ENCODE measurements around the gene NR6A1. TPM values are rescaled to one million over a fixed set of nuclear protein-coding genes. Genes with fewer than 3 reads are reported as not detected.

NR6A1 gene
- 3.2 TPM for total RNA-seq

DNA sequence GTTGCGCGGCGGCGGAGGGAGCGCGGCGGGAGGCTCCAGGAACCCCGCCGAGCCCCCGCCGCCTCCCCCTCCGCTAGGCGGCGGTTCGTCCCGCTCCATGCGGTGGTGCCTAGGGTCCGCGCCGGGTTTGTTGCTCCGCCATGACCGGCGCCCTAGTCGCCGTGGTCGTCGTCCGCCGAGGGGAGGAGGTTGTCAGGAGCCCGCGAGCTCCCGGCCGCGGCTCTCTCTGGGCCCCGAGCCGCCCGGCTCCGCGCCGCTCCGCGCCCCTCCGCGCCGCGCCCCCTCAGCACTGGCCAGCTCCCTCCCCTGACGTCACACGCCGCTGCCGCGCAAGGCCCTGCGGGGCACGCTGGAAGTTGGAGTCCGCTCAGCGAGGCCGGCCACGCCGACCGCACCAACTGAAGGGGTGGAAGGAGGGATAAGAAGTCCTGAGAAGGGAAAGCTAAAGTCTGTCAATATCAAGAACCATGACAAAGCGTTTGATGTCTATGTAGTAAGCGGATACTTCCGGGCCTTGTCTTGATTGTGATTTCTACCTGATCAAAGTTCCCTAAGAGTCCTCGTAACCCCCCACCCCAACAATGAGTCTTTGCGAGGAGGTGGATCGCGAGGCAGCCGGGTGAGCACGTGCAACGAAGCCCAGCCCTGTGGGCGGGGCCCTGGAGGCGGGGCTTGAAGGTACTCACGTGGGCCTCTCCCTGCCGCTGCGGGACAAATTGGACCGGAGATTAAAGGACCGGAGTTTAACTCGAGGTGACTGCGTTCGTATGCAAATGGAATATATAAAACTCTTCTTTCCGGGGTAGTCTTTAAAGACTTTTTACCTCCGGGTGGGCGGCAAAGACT is at the start of gene NR6A1:
Gene NR6A1 (minus strand): TSS at position 291 of the 846 bp plus-strand sequence.
- DNase-seq (ENCODE audit: low spot score): peak; percentile 97

DNA sequence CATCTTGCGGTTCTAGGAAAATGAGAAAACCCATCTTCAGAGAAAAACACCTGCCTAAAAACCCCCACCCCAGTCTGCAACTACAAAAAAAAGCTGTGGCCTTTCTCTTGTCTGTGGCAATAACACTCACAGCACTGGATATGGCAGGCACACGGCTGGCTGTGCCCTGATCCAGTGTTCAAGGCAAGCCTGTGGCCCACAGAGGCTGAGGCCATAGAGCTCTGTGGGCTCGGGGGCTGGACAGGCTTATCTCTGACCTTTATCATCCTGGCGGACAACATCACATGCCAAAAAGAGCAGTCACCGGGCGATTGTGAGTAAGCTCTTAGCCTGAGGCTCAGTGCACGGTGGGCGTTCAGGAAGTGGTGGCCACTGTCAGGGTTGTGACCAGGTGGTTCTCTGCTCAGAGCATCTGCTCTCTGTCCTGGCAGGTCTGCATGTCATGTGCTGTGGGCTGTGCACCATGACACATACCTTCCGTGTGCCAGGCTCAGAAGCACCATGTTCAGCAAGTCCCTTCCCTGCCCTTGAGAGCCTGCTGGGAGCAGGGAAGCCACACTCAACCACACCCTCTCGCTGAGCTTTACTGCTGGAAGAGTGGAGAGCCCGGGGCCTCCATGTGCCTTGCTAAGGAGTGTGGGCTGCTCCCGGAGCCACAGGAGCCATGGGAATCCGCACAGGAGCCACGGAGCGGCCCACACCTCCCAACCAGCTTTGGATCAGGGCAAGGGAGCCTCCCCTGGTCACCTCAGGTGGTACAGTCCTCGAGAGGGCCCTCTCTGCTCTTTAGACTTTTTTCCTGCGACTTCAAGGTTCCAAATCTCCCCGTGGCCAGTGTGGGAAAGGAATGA is 47.5 kb upstream of the NR6A1 start:
- no peak for DNase-seq (ENCODE audit: low spot score)

DNA sequence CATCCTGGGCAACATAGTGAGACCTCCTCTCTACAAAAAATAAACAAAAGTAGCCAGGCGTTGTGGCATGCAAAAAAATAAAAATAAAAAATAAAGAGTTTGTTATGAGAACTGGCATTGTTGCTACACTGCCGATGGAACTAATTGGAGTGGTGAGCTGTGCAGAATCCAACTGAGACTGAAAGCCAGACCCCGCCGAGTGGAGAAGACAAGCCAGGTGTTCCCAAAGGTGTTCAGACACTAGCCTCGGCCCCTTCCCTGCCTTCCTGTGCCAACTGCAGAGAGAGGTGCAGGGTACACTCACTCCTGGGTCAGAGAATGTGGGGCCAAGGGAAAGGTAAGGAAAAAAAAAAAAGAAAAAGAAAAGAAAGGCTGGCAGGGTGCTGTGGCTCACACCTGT is 44.5 kb upstream of the NR6A1 start:
- DNase-seq (ENCODE audit: low spot score): no peak

DNA sequence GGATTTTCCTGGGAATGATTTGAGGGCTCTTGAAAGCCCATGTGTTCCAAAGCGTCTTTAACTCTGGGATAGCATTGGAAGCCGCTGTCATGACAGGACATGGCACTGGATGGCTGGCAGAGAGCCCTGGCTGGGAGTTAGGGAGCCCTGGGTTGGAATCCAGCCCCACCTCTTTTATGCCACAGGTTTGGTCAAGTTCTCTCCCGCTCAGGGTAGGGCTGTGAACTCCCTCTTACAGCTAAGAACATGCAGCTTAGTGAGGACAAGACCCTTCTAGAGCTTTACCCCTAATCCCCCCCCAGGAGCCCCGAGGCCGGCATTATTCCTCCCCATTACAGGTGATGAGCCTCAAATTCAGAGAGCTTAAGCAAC is 43.0 kb upstream of the NR6A1 start:
- DNase-seq (ENCODE audit: low spot score): no peak

DNA sequence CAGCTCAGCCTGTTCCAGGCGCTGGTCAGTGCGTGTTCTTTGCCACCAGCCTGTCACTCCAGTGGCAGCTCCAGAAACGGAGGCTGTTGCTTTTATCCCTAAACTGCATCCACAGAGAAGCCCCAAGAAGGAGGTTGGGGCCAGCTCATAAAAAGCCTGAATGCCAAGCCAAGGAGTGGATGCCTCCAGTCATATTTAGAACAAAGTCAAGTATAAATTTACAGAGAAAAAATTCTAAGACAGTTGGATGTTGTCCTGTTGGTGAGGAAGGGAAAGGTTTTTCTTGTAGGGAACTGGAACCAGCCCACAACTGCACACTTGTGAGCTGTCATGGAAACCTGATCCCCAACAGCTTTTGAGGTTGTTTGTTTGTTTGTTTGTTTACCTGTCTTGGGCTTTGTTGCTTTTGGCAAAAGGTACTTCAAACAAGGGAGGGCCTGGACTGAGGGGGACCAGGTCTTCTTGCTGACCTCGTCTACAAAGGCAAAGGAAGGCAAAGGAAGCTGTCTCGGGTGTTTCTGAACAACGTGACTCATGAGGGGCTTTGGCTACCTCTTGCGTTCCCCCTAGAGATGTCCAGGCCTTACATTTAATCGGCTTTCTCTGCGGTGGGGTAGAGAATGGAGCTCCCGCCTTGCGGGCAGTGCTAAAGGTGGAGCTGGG is 42.5 kb upstream of the NR6A1 start:
- DNase-seq (ENCODE audit: low spot score): no peak

DNA sequence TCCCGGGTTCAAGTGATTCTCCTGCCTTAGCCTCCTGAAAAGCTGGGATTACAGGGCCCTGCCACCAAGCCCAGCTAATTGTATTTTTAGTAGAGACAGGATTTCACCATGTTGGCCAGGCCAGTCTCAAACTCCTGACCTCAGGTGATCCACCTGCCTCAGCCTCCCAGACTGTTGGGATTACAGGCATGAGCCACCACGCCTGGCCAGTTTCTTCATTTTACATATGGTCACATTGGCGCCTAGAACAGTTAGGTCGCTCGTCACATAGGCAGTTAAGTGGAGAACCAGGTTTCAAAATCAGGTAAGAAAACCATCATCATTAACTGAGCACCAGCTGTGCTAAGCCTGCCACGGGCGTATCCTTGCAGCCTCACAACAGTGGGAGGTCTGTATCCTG is 41.9 kb upstream of the NR6A1 start:
- no peak for DNase-seq (ENCODE audit: low spot score)

DNA sequence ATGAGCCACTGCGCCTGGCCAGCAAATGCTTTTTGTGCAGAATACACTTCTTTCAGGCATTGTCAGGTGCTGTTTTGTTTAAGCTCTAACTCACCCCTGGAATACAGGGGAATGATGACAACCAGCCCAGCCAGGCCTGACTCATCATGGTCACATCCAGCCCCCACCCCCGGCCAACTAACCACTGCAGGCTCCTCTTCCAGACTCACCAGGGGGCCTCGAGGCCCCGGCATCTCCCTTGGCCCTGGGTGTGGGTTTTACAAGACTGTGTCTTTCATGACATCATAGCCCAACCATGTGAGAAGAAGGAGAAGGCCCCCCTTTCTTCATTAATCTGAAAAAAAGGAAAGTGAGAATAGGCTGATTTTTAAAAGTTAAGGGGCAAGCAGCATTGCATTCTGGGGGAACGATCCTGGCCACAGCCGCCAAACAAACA is 41.3 kb upstream of the NR6A1 start:
- DNase-seq (ENCODE audit: low spot score): no peak

DNA sequence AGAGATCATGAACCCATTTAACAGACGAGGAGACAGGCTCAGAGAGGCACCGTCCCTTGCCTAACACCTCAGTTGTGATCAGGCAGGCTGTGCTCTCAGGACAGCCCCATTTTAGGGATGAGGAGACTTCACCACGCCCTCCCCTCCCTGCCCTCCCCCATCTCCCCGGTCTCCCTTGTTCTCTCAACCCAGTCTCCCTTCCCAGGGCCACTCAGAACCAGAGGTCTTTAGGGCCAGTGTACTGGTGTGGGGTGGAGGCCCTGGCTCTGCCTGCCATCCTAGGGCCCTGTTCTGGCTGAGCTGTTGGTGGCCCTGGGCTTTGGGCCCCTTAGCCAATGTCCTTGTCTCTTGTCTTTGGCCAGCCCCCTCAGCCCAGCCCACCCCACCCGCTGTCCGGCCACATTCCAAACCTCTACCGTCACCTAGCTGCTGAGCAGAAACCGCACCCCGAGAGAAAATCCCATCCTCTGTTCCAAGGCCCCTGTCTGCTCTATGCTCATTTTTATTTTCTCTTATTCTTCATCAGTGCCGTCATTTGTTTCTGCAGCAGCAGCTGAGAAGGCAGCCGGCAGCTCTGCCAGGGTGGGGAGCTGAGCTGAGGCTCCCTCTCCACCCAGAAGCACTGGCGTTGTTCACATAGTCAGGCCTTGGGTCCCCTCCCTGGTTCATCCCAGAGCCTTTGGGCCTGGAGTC is 39.7 kb upstream of the NR6A1 start:
- DNase-seq (ENCODE audit: low spot score): no peak

DNA sequence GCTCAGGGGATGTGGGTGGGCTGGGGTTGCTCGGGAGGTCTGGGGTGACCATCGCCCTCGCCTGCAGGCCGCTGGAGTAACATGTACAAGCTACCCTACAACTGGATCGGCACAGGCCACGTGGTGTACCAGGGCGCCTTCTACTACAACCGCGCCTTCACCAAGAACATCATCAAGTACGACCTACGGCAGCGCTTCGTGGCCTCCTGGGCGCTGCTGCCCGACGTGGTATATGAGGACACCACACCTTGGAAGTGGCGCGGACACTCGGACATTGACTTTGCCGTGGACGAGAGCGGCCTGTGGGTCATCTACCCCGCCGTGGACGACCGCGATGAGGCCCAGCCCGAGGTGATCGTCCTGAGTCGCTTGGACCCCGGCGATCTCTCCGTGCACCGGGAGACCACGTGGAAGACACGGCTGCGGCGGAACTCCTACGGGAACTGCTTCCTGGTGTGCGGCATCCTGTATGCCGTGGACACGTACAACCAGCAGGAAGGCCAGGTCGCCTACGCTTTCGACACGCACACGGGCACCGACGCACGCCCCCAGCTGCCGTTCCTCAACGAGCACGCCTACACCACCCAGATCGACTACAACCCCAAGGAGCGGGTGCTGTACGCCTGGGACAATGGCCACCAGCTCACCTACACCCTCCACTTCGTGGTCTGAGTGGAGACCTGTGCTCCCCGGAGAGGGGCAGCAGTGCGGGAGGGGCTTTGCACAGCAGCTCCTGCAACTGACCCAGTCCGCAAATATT is 38.8 kb upstream of the NR6A1 start:
- DNase-seq (ENCODE audit: low spot score): no peak

DNA sequence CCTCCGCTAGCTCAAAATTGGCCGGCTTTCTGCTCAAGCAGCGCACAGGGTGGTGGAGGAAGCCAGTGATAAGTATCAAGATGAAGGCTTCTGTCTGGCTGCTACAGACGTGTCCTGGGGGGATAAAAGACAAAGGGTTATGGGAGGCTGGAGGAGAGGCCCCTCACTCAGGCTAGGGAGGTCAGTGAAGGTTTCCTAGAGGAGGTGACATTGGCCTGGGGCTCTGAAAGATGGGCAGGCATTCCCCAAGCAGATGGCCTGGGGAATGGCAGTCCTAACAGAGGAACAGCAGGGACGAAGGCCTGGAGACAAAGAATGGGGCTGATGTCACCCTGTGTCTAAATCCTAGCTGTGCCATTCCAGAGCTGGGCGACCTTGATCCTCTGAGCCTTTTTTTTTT is 38.1 kb upstream of the NR6A1 start:
- no peak for DNase-seq (ENCODE audit: low spot score)

DNA sequence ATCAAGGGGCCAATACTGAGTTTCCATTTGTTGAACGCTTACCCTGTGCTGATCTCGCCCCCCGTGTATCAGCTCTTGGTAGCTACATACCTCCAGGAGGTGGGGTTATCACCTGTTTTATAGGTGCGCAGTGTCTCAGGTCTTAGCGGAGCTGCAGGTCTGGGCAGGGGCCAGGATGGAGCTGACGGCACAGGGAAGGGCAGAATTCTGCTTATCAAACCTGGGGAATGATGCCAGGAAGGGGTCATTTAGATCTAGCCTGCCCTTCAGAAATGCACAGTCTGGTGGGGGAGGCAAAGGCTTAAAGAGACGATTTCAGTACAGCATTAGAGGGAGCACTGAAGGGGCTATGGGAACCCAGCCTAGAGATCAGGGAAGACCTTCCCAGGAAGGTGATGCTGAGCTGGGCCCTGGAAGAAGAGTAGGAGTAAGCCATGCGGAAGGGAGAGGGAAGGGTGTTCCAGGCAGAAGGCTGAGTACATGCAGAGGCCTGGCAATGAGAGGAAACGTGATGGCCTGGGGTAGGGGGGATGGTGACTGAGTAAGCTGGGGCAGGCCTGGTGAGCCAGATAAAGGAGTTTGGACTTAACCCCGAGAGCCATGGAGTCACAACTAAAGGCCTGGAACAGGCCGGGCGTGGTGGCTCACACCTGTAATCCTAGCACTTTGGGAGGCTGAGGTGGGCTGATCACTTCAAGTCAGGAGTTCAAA is 37.3 kb upstream of the NR6A1 start:
- no peak for DNase-seq (ENCODE audit: low spot score)

DNA sequence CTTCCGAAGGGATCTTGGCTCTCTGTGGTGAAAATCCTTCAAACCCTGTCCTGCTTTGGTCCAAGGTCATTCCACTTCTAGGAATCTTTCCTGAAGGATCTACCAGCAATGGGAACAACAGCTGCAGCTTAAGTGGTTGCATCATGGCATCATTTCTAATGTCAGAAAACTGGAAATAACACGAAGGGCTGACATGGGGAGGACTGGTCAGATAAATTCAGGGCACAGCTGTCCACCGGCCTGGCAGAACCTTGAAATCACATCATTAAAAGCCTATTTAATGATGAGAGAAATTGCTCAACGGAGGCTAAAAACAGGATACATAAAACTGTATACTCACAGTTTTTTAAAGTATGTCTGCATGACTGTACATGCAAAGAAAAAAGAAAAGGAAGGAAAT is 34.1 kb upstream of the NR6A1 start:
- no peak for DNase-seq (ENCODE audit: low spot score)

DNA sequence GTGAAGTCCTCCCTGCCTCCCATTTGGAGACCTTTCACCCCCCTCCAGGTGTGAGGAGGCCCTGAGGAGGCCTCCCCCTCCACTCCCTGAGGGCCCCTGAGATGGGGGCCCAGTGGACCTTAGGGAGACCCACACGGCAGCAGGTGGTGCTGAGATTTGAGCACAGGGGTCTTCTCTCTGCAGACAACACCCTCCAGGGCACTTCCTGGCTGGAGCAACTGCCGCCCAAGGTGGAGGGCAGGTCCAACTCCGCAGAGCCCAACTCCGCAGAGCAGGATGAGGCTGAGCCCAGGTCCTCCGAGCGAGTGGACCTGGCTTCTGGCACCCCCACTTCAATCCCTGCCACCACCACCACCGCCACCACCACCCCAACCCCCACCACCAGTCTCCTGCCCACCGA is 32.8 kb upstream of the NR6A1 start:
- DNase-seq (ENCODE audit: low spot score): no peak

DNA sequence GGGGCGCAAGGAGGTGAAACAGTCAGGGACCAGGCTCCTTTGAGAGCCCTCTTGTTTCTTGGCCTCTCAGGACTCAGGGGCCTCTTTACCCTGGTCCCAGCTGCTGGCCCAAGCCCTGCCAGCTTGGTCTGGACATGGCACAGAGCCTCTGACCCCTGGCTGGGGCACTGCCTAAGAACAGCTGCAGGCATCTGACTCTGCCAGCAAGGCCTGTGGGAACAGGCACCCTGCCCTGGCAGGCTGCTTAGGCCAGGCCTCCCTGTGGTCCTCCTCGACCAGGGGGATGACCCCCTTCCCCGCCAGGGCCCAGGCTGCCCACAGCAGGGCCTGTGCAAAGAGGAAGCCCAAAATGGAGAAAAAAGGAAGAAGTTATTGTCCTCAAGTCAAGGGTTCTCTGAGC is 31.3 kb upstream of the NR6A1 start:
- DNase-seq (ENCODE audit: low spot score): no peak

DNA sequence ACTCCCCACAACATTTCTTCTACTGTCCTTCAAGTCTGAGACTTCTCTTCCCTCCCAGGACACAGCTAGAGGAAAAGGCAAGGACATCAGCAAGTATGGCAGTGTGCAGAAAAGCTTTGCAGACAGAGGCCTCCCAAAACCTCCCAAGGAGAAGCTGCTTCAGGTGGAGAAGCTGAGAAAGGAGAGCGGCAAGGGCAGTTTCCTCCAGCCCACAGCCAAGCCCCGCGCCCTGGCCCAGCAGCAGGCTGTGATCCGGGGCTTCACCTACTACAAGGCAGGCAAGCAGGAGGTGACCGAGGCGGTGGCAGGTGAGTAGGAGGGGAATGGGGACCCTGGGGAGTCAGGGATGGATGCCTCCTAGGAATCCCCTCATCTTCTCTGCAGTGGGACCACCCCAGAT is 30.2 kb upstream of the NR6A1 start:
- DNase-seq (ENCODE audit: low spot score): no peak

DNA sequence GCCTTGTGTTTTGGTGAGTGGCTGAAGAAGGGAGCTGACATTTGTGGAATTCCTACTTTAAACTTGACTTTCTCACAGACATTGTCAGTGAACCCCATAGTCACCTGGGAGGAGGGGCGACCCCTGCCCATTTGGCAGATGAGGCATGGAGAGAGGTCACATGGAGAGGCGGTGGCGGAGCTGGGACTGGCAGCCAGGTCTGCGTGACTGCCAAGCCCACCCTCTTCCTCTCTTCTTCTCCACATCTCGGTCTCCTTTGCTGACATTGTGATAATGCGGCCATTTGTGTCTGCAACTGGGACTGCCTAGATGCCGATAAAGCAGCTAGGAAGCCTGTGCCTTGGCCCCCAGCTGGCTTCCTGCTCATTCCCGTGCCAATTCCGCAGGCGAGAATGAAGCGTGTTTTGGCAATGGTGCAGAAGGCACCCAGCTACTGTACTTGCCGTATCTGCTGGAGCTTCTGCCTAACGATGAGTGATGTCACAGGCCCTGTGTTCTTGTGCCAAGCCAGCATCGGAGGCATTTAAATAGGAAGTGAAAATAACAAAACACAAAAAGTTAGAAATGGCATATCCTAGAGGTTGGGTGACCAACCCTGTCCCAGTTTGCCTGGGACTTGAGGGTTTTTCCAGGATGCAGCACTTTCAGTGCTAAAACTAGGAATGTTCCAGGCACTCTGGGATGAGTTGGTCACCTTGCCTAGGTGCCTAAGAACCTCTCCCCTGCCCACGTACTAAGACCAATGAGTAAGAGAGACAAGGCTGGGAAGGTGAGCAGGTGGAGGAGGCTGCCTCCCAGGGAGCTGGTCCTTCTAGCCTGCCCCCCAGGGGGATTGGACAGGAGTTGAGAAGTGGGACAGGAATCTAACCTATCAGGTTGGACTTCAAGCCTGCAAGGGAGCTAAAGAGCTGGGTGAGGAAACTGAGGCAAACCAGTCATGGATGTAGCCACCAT is 29.5 kb upstream of the NR6A1 start:
- DNase-seq (ENCODE audit: low spot score): peak; percentile 38

DNA sequence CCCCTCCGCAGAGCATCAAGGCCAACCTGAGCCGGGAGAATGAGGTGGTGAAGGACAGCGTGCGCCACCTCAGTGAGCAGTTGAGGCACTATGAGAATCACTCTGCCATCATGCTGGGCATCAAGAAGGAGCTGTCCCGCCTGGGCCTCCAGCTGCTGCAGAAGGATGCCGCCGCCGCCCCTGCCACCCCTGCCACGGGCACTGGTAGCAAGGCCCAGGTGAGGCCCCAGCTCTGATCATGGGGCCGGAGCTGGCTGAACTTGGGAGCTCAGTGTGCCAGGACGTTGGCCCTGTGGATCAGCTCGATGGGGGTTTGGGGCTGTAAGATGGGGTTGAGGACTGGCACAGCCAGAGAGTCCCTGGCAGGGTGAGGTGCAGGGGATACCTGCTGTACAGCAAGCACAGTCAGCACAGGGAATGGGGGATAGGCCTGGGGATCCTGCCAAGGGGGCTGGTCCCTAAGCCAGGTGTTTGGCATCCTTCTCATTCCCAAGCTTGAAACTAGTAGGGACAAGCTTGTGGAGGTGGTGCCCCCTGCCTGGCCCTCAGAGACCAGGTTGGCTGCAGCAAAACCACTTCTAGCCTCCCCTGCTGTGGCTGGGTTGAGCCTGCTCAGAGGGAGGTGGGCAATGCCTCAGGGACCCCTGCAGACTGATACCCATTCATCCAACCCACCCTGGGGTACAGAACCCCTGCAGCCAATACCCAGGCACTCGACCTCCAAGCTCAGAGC is 28.3 kb upstream of the NR6A1 start:
- DNase-seq (ENCODE audit: low spot score): no peak

DNA sequence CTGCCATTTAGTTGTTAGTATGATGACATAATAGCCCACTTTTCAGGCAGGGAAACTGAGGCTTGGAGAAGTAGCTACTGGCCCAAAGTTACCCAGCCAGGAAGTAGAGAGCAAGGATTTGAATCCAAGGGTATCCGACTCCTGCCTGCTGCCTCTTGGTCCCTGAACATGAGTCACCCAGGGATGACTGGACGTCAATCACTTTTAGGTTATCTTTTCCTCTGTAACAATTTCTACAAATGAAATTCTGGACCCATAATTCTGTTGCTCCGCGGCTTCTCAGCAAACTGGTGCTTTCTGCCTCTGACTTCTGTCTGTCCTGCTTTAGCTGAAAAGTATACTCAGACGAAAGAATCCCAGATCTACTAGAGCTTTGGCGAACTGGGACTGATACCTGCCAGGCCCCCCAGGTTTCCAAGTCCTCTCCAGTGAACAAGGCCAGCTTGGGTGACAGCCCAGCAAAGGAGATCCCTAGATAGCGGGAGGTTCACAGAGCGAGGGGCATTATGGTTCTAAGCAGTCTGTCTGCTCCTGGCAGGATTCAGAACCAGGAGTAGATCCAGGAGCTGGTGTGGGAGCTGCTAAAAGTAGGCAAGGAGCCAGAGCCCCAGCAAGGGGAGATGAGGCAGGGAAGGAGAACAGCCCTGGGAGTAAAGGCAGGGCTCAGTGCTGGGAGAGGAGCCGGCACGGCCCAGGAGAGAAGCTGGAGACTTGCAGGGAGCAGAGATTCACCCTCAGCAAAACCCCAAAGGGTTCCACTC is 26.4 kb upstream of the NR6A1 start:
- DNase-seq (ENCODE audit: low spot score): no peak

All from mucosa of gallbladder (tissue), 1 donor.